Measurements from ENCODE around the gene HASPIN.

HASPIN gene

GRCh38 chr17:3723556-3724377 lies at the start of gene HASPIN:
HASPIN (plus strand) TSS chr17:3723903; CDS start chr17:3723936, 33 bp downstream.
- peak within 1 kb of the TSS; percentile 74 for H3K4me3 ChIP-seq (ENCODE audit: low read depth, low read length)
- DNase-seq (ENCODE audit: low read depth) = peak; percentile 51

- H3K4me3 ChIP-seq (ENCODE audit: low read depth, low read length) = no peak overlapping the region
- no peak for DNase-seq (ENCODE audit: low read depth)
Measured at GRCh38 chr17:3675886-3676285, 47.8 kb upstream of the HASPIN start.

GRCh38 chr17:3678095-3678820 lies 45.4 kb upstream of the HASPIN start:
- no peak overlapping the region for H3K4me3 ChIP-seq (ENCODE audit: low read depth, low read length)
- no peak for DNase-seq (ENCODE audit: low read depth)

DNA sequence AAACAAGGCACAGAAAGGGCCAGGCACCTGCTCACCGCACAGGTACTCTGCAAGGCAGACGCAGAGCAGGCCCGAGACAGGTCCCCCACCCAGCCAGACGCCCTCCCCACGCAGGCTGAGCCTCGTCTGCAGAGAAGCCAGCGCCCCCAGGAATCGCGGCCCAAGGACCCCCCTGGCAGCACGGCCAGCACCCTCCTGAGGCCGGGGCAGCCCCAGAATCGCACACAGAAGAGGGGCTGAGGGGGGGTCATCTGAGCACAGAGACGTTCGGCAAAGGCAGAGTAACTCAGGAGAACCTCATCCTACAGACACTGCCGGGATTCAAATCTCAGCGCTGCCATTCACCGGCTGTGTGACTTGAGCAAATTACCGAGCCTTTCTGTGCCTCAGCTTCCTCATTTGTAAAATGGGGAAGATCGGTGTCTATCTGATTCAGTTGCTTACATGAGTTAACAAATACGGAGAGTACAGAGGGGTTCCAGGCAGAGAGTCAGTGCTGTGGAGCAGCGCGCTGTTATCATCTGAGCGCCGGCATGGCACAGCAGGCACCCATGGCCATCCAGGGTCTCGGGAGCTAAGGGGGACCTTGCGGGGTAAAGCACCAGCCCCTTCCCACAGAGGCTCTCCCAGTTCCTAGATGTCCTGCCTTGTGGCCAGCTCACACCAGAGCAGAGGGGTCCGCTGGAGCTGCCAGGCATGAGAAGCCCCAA lies 44.7 kb upstream of the HASPIN start:
- no peak for DNase-seq (ENCODE audit: low read depth)

GRCh38 chr17:3679531-3680126 lies 44.1 kb upstream of the HASPIN start:
- no peak for DNase-seq (ENCODE audit: low read depth)

More for the DNA sequence above, 44.7 kb upstream of the HASPIN start:
- no peak overlapping the region for H3K4me3 ChIP-seq (ENCODE audit: low read depth, low read length)

DNA sequence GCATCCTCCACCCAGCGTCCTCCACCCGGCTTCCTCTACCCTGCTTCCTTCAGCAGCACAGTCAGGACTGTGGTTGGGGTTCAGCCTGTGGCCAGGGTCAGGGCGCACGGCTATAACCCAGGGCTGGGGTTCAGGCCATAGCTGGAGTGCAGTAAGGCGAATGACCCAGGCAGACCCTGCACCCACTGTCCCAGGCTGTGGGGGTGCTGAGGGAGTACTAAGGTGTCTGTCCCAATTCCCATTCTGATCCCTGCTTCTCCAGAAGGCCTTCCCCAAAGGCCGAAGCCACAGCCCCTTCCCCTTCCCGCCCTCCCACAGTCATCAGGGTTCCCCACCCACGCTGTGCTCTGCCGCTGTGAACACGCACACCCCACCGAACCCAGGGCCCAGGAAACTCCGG lies 42.6 kb upstream of the HASPIN start:
- no peak overlapping the region for H3K4me3 ChIP-seq (ENCODE audit: low read depth, low read length)
- no peak for DNase-seq (ENCODE audit: low read depth)

More at GRCh38 chr17:3679531-3680126, 44.1 kb upstream of the HASPIN start:
- H3K4me3 ChIP-seq (ENCODE audit: low read depth, low read length) = no peak overlapping the region

DNA sequence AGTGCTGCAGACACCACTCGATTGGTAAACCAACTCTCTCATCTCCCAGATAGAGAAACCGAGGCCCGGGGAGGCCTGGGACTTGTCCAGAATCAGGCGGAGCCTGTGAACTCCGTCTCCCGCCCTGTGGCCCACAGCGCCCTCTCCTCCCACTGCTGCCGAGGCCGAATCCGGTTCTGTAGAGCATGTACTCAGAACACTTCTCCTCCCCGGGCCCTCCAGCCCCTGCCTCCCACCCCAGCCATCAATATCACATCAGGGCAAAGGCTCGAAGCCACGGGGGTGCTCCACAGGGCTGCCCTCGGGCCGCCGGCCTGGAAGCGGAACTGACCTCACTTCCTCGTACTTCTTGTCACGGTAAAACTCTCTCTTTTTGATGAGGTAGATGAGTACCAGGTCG lies 42.1 kb upstream of the HASPIN start:
- H3K4me3 ChIP-seq (ENCODE audit: low read depth, low read length) = no peak overlapping the region
- DNase-seq (ENCODE audit: low read depth) = no peak

DNA sequence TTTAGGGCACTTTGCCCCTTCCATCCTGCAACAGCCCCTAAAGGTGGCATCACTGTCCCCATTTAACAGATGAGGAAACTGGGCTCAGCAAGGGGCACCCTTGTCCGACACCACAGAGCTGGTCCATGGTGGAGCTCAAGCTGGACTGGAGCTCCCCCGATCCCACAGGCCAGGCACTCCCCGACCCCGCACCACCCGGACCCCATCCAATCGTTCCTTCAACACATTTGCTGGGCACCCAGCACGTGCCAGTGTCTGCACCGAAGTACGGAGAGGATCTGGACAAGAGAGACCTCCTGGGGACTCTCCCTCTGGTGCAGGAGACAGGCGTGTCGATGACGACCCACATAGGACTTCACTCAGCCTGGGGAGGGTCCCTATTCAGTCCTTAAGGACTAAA lies 41.7 kb upstream of the HASPIN start:
- no peak for DNase-seq (ENCODE audit: low read depth)

GRCh38 chr17:3683054-3683511 lies 40.6 kb upstream of the HASPIN start:
- no peak overlapping the region for H3K4me3 ChIP-seq (ENCODE audit: low read depth, low read length)
- no peak for DNase-seq (ENCODE audit: low read depth)

More for the DNA sequence above, 41.7 kb upstream of the HASPIN start:
- H3K4me3 ChIP-seq (ENCODE audit: low read depth, low read length) = no peak overlapping the region

GRCh38 chr17:3685174-3685573 lies 38.5 kb upstream of the HASPIN start:
- no peak for DNase-seq (ENCODE audit: low read depth)
- no peak overlapping the region for H3K4me3 ChIP-seq (ENCODE audit: low read depth, low read length)

GRCh38 chr17:3688027-3688553 lies 35.6 kb upstream of the HASPIN start:
- H3K4me3 ChIP-seq (ENCODE audit: low read depth, low read length) = no peak overlapping the region
- no peak for DNase-seq (ENCODE audit: low read depth)

GRCh38 chr17:3688852-3689261 lies 34.8 kb upstream of the HASPIN start:
- no peak overlapping the region for H3K4me3 ChIP-seq (ENCODE audit: low read depth, low read length)
- no peak for DNase-seq (ENCODE audit: low read depth)

DNA sequence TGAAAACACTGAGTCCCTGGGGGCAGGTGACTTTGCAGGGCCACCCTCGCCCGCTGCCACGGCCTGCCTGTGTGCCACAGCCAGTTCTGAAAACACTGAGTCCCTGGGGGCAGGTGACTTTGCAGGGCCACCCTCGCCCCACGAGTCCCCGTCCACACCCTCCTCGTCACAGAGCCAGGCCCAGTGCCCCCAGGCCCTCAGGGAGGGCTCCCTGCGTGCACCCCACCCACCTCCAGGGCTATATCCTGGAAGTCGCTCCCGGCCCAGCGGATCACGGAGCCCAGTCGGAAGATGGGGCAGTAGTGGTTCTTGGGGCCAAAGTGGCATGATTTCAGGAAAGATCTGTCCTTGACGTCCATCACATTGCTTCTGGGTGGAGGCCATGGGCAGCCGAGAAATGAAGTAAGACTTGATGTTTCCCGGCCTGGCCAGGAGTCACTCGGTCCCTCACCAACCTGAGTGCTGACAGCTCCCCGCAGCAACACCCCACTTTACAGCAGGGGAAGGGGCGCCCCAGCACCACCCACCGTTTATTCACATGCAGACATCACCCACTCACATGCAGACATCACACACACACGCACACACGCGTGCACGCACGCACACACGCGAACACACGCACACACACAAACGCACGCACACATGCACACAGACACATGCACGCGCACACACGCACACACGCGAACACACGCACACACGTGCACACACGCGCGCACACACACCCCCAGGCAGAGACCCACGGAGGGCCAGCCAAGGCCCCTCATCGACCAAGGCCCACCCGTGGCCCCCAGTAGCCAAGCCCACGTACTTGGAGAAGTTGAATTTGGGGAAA lies 34.2 kb upstream of the HASPIN start:
- no peak overlapping the region for H3K4me3 ChIP-seq (ENCODE audit: low read depth, low read length)
- no peak for DNase-seq (ENCODE audit: low read depth)

GRCh38 chr17:3690094-3690715 lies 33.5 kb upstream of the HASPIN start:
- DNase-seq (ENCODE audit: low read depth) = no peak

DNA sequence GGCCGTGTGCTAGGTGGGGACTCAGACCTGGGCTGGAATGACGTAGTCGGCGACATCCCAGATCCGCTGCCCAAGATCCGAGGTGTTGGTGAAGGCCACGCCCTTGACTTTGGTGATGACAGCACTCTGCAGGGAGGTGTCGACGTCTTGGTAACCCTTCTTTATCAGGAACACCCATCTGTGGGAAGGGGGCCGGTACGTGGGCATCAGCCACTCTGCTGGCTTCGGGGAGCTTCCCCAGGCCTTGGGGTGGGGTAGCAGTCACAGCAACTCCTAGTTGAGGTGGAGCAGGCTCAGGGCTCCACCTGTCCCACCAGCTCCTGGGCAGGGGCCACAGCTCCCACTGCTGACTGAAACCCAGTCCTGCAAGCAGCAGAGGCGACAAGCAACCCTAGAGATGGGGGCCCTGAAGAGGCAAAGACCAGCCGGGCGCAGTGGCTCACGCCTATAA lies 32.1 kb upstream of the HASPIN start:
- no peak for DNase-seq (ENCODE audit: low read depth)
- H3K4me3 ChIP-seq (ENCODE audit: low read depth, low read length) = no peak overlapping the region

More at GRCh38 chr17:3690094-3690715, 33.5 kb upstream of the HASPIN start:
- no peak overlapping the region for H3K4me3 ChIP-seq (ENCODE audit: low read depth, low read length)

DNA sequence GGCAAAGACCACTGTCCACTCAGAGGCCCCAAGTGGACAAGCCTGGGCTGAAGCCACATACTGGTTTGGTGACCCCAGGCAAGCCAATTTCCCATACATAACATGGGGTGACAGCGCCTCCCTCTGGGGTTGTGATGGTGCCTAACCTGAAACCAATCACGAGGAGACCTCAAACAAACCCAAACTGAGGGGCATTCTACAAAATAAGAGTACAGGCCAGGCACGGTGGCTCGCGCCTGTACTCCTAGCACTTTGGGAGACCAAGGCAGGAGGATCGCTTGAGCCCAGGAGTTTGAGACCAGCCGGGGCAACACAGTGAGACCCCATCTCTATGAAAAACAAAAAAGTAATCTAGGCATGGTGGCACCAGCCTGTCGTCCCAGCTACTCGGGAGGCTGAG lies 31.4 kb upstream of the HASPIN start:
- no peak overlapping the region for H3K4me3 ChIP-seq (ENCODE audit: low read depth, low read length)
- no peak for DNase-seq (ENCODE audit: low read depth)

- no peak for DNase-seq (ENCODE audit: low read depth)
- H3K4me3 ChIP-seq (ENCODE audit: low read depth, low read length) = no peak overlapping the region
Measured at GRCh38 chr17:3693141-3693540, 30.6 kb upstream of the HASPIN start.

GRCh38 chr17:3693829-3694231 lies 29.9 kb upstream of the HASPIN start:
- DNase-seq (ENCODE audit: low read depth) = no peak
- no peak overlapping the region for H3K4me3 ChIP-seq (ENCODE audit: low read depth, low read length)
